CD4-positive, alpha-beta memory T cell (primary cell): ENCODE measurements around the gene ATP13A2. TPM values are rescaled to one million over a fixed set of nuclear protein-coding genes. Genes with fewer than 3 reads are reported as not detected.
A peak's percentile ranks its signal among the peaks of the same experiment; 100 is the strongest.
"Not testable (repeated sequence)": the region's sequence is repeated elsewhere in the genome, so short reads cannot be mapped to it uniquely, and the experiment has no call there.

Experiments
- CTCF ChIA-PET: fragments of 350-600 bp; sonication (Branson Sonifier 250); formaldehyde crosslinking; loops from one replicate; lab custom pipeline; 2021; ENCODE audit warnings: inconsistent platforms; ENCODE audit not compliant: partially characterized antibody; lab: Charles Lee
- POLR2A ChIA-PET: fragments of 350-600 bp; sonication (Branson Sonifier 250); formaldehyde crosslinking; loops from one replicate; lab custom pipeline; 2021; ENCODE audit not compliant: partially characterized antibody; lab: Charles Lee
- DNase-seq, 5 donors: peaks; one replicate each; pipeline versions ENCODE4 v3.0.0 to v3.0.0-alpha.2; 2020 to 2022; ENCODE audit warnings: mixed read lengths in 1 of 5
- H3K27ac ChIP-seq: one replicate; pipeline ENCODE4 v1.7.0; 2013; ENCODE audit warnings: low read depth, low read length
- H3K27me3 ChIP-seq: 2 replicates; pipeline ENCODE4 v1.7.0; 2013; ENCODE audit warnings: mild to moderate bottlenecking, low read length, moderate library complexity; ENCODE audit not compliant: insufficient read depth
- H3K36me3 ChIP-seq: 2 replicates; pipeline ENCODE4 v1.7.0; 2013; ENCODE audit warnings: mild to moderate bottlenecking, low read length, moderate library complexity; ENCODE audit not compliant: insufficient read depth
- H3K4me1 ChIP-seq: 2 replicates; pipeline ENCODE4 v1.7.0; 2013; ENCODE audit warnings: mild to moderate bottlenecking, low read length, moderate library complexity; ENCODE audit not compliant: insufficient read depth
- H3K4me3 ChIP-seq, 2 donors: one replicate each; pipeline ENCODE4 v1.7.0; 2013; ENCODE audit warnings: low read length in 2 of 2, mild to moderate bottlenecking in 1 of 2
- H3K9me3 ChIP-seq, 2 donors: one replicate each; pipeline ENCODE4 v1.7.0; 2013; ENCODE audit warnings: low read length in 2 of 2, control low read depth in 1 of 2; ENCODE audit not compliant: control insufficient read depth in 1 of 2
- H3K27ac Mint-ChIP-seq, 7 donors: one replicate each; pipeline ENCODE4 v1.8.0; 2020 to 2021; ENCODE audit warnings: mixed read lengths in 7 of 7, mild to moderate bottlenecking in 6 of 7, inconsistent platforms in 3 of 7, moderate library complexity in 3 of 7
- H3K27me3 Mint-ChIP-seq, 2 donors: one replicate each; pipeline ENCODE4 v1.8.0; 2020 to 2021; ENCODE audit warnings: mixed read lengths in 2 of 2
- H3K36me3 Mint-ChIP-seq, 2 donors: one replicate each; pipeline ENCODE4 v1.8.0; 2020 to 2021; ENCODE audit warnings: mixed read lengths in 2 of 2, inconsistent platforms in 1 of 2, mild to moderate bottlenecking in 1 of 2
- H3K4me1 Mint-ChIP-seq, 4 donors: one replicate each; pipeline ENCODE4 v1.8.0; 2020 to 2021; ENCODE audit warnings: mixed read lengths in 4 of 4, mild to moderate bottlenecking in 1 of 4
- H3K4me3 Mint-ChIP-seq, 8 donors: one replicate each; pipeline ENCODE4 v1.8.0; 2020 to 2021; ENCODE audit warnings: mixed read lengths in 8 of 8, mild to moderate bottlenecking in 7 of 8, moderate library complexity in 6 of 8, inconsistent platforms in 3 of 8
- H3K9me3 Mint-ChIP-seq, 8 donors: one replicate each; pipeline ENCODE4 v1.8.0; 2020 to 2021; ENCODE audit warnings: mixed read lengths in 8 of 8, mild to moderate bottlenecking in 5 of 8, inconsistent platforms in 3 of 8, moderate library complexity in 1 of 8
- intact Hi-C: fragments of 100-400 bp; cut with micrococcal nuclease; formaldehyde crosslinking; loops from one replicate; pipeline ENCODE4 v1.15.1; 2023
- polyA plus RNA-seq, 2 donors: library from polyadenylated mRNA; unstranded; fragments of 300-500 nt; fragmentation: Illumina TruSeq; gene quantifications; one replicate each; pipeline ENCODE4 v1.2.3, GENCODE V29; 2021
- total RNA-seq, 2 experiments: library from RNA; stranded (reverse); gene quantifications; one replicate each; pipeline ENCODE4 v1.2.3, GENCODE V29; 2021

Gene ATP13A2
- total and polyA plus RNA-seq, 4 experiments from 2014 or later, result 24.6 to 60.4 (median 55.6) TPM

DNA sequence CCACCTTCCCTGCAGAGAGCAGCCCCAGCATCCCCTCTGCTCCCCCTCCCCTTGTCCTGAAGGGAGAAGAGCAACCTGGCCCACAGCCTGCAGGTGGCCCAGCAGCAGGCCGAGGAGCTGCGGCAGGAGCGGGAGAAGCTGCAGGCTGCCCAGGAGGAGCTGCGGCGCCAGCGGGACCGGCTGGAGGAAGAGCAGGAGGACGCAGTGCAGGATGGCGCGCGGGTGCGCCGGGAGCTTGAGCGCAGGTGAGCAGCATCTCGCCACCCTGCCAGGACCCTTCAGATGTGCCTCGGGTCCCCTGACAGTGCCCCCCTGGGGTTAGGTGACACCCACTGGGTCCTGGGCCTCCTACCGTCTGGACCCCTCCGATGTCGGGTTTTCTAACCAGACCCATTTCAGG is 67.7 kb downstream of the ATP13A2 start:
- H3K9me3 Mint-ChIP-seq, result no peaks in the 10 kb centered on the region
- peaks cover 0 to 2% (median 0%) of the 10 kb centered on the region in 4 donors for H3K4me1 Mint-ChIP-seq
- ChIA-PET POLR2A (no interaction called here), CTCF (interaction anchor here (1.4 kb wide), 1 partner anchor 17 kb away, joined by 4 read pairs; no protein-coding TSS in a partner anchor)
- no peaks in the 10 kb centered on the region for H3K27me3 Mint-ChIP-seq
- intact Hi-C loops, result no loop called here
- Histone ChIP-seq H3K4me3 (no peak overlapping the region), H3K27ac (no peak overlapping the region), H3K4me1 (no peaks in the 10 kb centered on the region), H3K36me3 (peaks cover 9% of the 10 kb centered on the region), H3K27me3 (no peaks in the 10 kb centered on the region), H3K9me3 (no peaks in the 10 kb centered on the region)
- no peak overlapping the region for H3K27ac Mint-ChIP-seq
- H3K36me3 Mint-ChIP-seq, result peaks cover 10 to 24% of the 10 kb centered on the region in 2 donors
- H3K4me3 Mint-ChIP-seq, result no peak overlapping the region
- no peak for DNase-seq

DNA sequence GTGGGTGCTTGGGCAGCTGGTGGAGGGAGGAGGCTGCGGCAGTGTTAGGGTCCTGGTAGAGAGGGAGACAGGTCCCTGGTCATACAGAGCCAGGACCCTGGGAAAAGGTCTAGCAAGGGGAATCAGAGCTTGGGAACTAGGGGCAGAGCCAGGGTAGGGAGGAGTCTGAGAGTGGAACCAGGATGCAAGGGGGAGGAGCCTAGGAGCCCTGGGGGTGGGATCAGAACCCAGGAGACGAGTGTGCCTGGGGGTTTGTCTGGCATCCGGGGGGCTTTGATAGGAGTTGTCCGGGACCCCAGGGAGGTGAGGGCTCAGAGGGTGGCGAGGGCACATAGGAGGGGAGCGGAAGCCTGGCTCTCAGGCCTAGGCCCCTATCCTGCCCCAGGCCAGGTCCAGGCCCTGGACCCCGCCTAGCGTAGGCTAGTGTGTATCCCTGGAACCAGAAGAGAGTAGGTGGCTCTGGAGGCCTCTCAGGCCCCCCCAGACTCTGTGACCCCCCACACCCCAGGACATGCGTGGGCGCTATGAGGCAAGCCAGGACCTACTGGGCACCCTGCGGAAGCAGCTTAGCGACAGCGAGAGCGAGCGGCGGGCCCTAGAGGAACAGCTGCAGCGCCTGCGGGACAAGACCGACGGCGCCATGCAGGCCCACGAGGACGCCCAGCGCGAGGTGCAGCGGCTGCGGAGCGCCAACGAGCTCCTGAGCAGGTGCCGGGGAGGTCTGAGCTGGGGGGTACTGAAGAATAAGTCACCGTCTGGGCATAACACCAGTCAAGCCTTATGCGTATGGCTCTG is 72.1 kb downstream of the ATP13A2 start:
- intact Hi-C loops, H3K4me3 Mint-ChIP-seq, H3K4me3 ChIP-seq, H3K9me3 ChIP-seq, H3K36me3 ChIP-seq, H3K27me3 ChIP-seq, H3K27me3 Mint-ChIP-seq, H3K9me3 Mint-ChIP-seq, H3K4me1 Mint-ChIP-seq, POLR2A ChIA-PET, DNase-seq, H3K4me1 ChIP-seq, H3K27ac ChIP-seq: not testable (repeated sequence)
- CTCF ChIA-PET, result interaction anchor here (1.3 kb wide), 1 partner anchor 20 kb away, joined by 3 read pairs; no protein-coding TSS in a partner anchor
- Mint-ChIP-seq H3K36me3 (peaks cover 12 to 13% of the 10 kb centered on the region in 2 donors), H3K27ac (peak overlapping the region in 1 of 7 donors; percentile 68)

DNA sequence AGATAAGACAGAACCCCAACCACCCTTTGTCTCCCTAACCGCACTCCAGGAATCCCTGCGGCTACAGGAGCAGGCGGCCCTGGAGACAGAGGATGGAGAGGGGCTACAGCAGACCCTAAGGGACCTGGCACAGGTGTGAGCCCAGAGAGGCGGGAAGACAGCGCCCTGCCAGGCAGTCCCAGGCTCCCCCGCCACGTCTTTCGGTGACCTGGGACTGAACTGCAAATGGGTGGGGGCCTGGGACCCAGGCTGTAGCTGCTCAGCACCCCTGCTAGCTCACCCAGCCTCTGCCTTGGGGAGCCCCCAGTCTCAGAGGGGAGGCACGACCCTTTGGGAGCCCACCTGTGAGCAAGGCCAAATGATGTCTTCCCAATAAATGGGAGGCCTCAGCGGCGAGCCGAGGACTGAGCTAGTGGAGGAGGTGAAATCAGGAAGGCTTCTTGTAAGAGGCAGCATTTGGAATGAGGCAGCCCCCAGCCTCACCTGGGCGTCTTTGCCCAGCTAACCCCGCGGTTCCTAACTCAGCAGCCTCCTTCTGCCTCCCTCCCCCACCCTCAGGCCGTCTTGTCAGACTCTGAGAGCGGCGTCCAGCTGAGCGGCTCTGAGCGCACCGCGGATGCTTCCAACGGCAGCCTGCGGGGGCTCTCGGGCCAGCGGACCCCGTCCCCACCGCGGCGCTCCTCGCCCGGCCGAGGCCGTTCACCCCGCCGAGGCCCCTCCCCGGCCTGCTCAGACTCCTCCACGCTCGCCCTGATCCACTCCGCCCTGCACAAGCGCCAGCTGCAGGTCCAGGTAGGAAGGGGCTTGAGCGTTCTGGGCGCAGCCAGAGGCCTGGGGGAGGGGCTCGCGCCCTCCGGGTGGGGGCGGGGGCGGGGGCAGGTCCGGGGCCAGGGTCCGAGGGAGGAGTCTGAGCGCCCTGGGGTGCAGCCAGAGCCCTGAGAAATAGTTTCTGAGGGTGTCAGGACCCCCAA is 73.1 kb downstream of the ATP13A2 start:
- no peak overlapping the region for H3K27ac ChIP-seq
- H3K27ac Mint-ChIP-seq, result no peak overlapping the region
- intact Hi-C loops, result no loop called here

DNA sequence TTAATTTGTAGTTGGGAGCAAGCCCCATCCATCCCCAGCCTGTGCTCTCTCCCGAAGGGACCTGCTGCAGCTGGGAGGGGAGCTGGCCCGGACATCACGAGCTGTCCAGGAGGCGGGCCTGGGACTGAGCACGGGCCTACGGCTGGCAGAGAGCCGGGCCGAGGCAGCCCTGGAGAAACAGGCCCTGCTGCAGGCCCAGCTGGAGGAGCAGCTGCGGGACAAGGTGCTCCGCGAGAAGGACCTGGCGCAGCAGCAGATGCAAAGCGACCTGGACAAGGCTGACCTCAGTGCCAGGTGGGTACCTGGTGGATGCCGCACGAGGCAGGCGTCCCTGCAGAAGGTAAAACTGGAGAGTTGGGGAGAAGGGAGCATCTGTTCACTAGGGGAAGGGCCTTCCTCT is 75.1 kb downstream of the ATP13A2 start:
- H3K27ac ChIP-seq, H3K27me3 Mint-ChIP-seq, CTCF ChIA-PET, H3K27ac Mint-ChIP-seq, H3K36me3 Mint-ChIP-seq, H3K9me3 ChIP-seq, intact Hi-C loops, H3K4me1 ChIP-seq, H3K4me1 Mint-ChIP-seq, H3K36me3 ChIP-seq, H3K27me3 ChIP-seq, H3K4me3 Mint-ChIP-seq, DNase-seq, H3K9me3 Mint-ChIP-seq, H3K4me3 ChIP-seq: not testable (repeated sequence)
- POLR2A ChIA-PET, result interaction anchor here (1.2 kb wide), 1 partner anchor 31 kb away, joined by 4 read pairs; no protein-coding TSS in a partner anchor

More for the DNA sequence above, 73.1 kb downstream of the ATP13A2 start:
- POLR2A ChIA-PET, result no interaction called here
- no peaks in the 10 kb centered on the region for H3K27me3 ChIP-seq
- Mint-ChIP-seq H3K27me3 (no peaks in the 10 kb centered on the region), H3K9me3 (no peaks in the 10 kb centered on the region), H3K36me3 (peaks cover 12 to 13% of the 10 kb centered on the region in 2 donors), H3K4me3 (no peak overlapping the region), H3K4me1 (peaks cover 0 to 4% (median 2%) of the 10 kb centered on the region in 4 donors)
- CTCF ChIA-PET, result interaction anchor here (1.7 kb wide), 1 partner anchor 17 kb away, joined by 4 read pairs; the partner anchor contains the start of gene CROCC
- H3K4me3 ChIP-seq, result no peak overlapping the region
- H3K4me1 ChIP-seq, result no peaks in the 10 kb centered on the region
- DNase-seq, result no peak
- H3K9me3 ChIP-seq, result no peaks in the 10 kb centered on the region
- peaks cover 6% of the 10 kb centered on the region for H3K36me3 ChIP-seq

Other genes starting within 250 kb of the ATP13A2 start
- 1,000 to 10,000 TPM; 3,010 to 3,866 TPM for gene RNU1-2, start 115.9 kb downstream of the ATP13A2 start, total RNA-seq
- not detected for gene RNU1-2, start 115.9 kb downstream of the ATP13A2 start, polyA plus RNA-seq
- 10 to 100 TPM; 84.9 to 91.7 TPM for gene CROCC, start 90.0 kb downstream of the ATP13A2 start, total RNA-seq
- gene CROCC, start 90.0 kb downstream of the ATP13A2 start, polyA plus RNA-seq, result 1 to 10 TPM in 1 of 2 donors, under 1 TPM in 1; 0.77 to 8.4 TPM
- gene MFAP2, start 31.3 kb downstream of the ATP13A2 start, total RNA-seq, result not detected
- not detected for gene MFAP2, start 31.3 kb downstream of the ATP13A2 start, polyA plus RNA-seq
- gene SDHB, start 42.1 kb upstream of the ATP13A2 start, total RNA-seq, result 10 to 100 TPM; 57.0 to 66.4 TPM
- 100 to 1,000 TPM; 152 to 219 TPM for gene SDHB, start 42.1 kb upstream of the ATP13A2 start, polyA plus RNA-seq
- under 1 TPM in 1 of 2 experiments, not detected in 1; 0.14 TPM for gene PADI2, start 107.5 kb upstream of the ATP13A2 start, total RNA-seq
- not detected for gene PADI2, start 107.5 kb upstream of the ATP13A2 start, polyA plus RNA-seq
- gene PADI1, start 193.2 kb upstream of the ATP13A2 start, total RNA-seq, result not detected
- gene PADI1, start 193.2 kb upstream of the ATP13A2 start, polyA plus RNA-seq, result not detected
- gene PADI3, start 237.2 kb upstream of the ATP13A2 start, total RNA-seq, result not detected
- not detected for gene PADI3, start 237.2 kb upstream of the ATP13A2 start, polyA plus RNA-seq